ENCODE measurements around the gene OR10G7.

DNA sequence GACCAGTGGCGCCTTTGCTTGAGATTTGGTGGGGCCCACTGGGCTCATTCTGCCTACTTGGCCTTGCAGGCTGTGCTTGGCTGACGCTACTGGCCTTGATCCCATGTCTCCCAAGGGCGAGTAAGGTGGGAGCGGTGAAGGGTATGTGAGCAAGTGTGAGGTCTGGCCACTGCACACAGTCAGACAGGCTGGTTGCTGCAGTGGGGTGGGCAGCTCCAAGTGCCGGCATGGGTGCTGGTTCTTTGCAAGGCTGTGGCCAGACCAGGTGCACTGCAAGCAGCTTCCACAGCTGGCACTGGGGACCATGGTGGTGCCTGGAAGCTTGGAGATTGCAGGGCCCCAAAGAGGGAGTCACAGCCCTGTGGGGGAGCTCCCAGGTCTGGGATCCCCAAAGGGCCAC, 33.4 kb upstream of the OR10G7 start:
- TF ChIP-seq POLR2AphosphoS5 (IDR thresholded peaks at IDR 0.05; ENCODE audit: low read depth, low read length) (no peak), TCF7L2 (IDR thresholded peaks at IDR 0.05; ENCODE audit: low read depth, low read length) (no peak), SIN3A (IDR thresholded peaks at IDR 0.05; ENCODE audit: borderline replicate concordance, insufficient read depth, low read depth, low read length) (no peak)
- TF ChIP-seq, protein P1, sequence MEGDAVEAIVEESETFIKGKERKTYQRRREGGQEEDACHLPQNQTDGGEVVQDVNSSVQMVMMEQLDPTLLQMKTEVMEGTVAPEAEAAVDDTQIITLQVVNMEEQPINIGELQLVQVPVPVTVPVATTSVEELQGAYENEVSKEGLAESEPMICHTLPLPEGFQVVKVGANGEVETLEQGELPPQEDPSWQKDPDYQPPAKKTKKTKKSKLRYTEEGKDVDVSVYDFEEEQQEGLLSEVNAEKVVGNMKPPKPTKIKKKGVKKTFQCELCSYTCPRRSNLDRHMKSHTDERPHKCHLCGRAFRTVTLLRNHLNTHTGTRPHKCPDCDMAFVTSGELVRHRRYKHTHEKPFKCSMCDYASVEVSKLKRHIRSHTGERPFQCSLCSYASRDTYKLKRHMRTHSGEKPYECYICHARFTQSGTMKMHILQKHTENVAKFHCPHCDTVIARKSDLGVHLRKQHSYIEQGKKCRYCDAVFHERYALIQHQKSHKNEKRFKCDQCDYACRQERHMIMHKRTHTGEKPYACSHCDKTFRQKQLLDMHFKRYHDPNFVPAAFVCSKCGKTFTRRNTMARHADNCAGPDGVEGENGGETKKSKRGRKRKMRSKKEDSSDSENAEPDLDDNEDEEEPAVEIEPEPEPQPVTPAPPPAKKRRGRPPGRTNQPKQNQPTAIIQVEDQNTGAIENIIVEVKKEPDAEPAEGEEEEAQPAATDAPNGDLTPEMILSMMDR (IDR thresholded peaks at IDR 0.05): no peak

All from Panc1 (cell line).